SKM-1 treated with dmso at 0.1 percent for 144 hours (cell line): Measurements from ENCODE around the gene TAOK3.
A peak's percentile ranks its signal among the peaks of the same experiment; 100 is the strongest.
"Not testable (repeated sequence)": the region's sequence is repeated elsewhere in the genome, so short reads cannot be mapped to it uniquely, and the experiment has no call there.

Experiments used
- DNase-seq: peaks from one replicate; lab custom pipeline; 2025; ENCODE audit not compliant: unreplicated experiment; lab: John Stamatoyannopoulos, UW

TAOK3 gene

GRCh38 chr12:118374126-118374725, 1.5 kb upstream of the TAOK3 start:
- no peak for DNase-seq

- DNase-seq: no peak
Observed at GRCh38 chr12:118373616-118374015, 909 bp upstream of the TAOK3 start.

GRCh38 chr12:118371321-118372282, 1.1 kb downstream of the TAOK3 start:
- DNase-seq: no peak

GRCh38 chr12:118370601-118371000, 2.1 kb downstream of the TAOK3 start:
- DNase-seq: no peak

GRCh38 chr12:118368821-118369220, 3.9 kb downstream of the TAOK3 start:
- no peak for DNase-seq

GRCh38 chr12:118361889-118362288, 10.8 kb downstream of the TAOK3 start:
- no peak for DNase-seq

GRCh38 chr12:118361092-118361404, 11.7 kb downstream of the TAOK3 start:
- DNase-seq: no peak

- no peak for DNase-seq
Observed at GRCh38 chr12:118359541-118359915, 13.2 kb downstream of the TAOK3 start.

GRCh38 chr12:118358612-118359540, 13.8 kb downstream of the TAOK3 start:
- DNase-seq: peak; percentile 12

GRCh38 chr12:118358008-118358359, 14.7 kb downstream of the TAOK3 start:
- no peak for DNase-seq

GRCh38 chr12:118357257-118358007, 15.3 kb downstream of the TAOK3 start:
- DNase-seq: peak; percentile 46

- no peak for DNase-seq
Observed at GRCh38 chr12:118356809-118357256, 15.9 kb downstream of the TAOK3 start.

- no peak for DNase-seq
Observed at GRCh38 chr12:118355843-118356242, 16.9 kb downstream of the TAOK3 start.

- no peak for DNase-seq
Observed at GRCh38 chr12:118354903-118355302, 17.8 kb downstream of the TAOK3 start.

- not testable (repeated sequence) for DNase-seq
Observed at GRCh38 chr12:118354503-118354902, 18.2 kb downstream of the TAOK3 start.

- DNase-seq: no peak
Observed at GRCh38 chr12:118353721-118354120, 19.0 kb downstream of the TAOK3 start.

- DNase-seq: no peak
Observed at GRCh38 chr12:118350908-118351559, 21.7 kb downstream of the TAOK3 start.

- no peak for DNase-seq
Observed at GRCh38 chr12:118347916-118348315, 24.8 kb downstream of the TAOK3 start.

- no peak for DNase-seq
Observed at GRCh38 chr12:118346895-118347294, 25.8 kb downstream of the TAOK3 start.

- no peak for DNase-seq
Observed at GRCh38 chr12:118345355-118345754, 27.4 kb downstream of the TAOK3 start.
